Skeletal muscle tissue (tissue), 4 donors: ENCODE measurements around the gene CCDC158. TPM values are rescaled to one million over a fixed set of nuclear protein-coding genes. Genes with fewer than 3 reads are reported as not detected.
"Not testable (repeated sequence)": the region's sequence is repeated elsewhere in the genome, so short reads cannot be mapped to it uniquely, and the experiment has no call there.

Source experiments
- H3K27ac ChIP-seq: one replicate; pipeline ENCODE4 v1.7.0; 2013; ENCODE audit warnings: mild to moderate bottlenecking, low read depth, low read length, inconsistent platforms
- H3K27me3 ChIP-seq, 3 donors: one replicate each; pipeline ENCODE4 v1.7.0; 2013; ENCODE audit warnings: low read length in 3 of 3; ENCODE audit not compliant: control insufficient read depth in 3 of 3, insufficient read depth in 3 of 3
- H3K36me3 ChIP-seq, 3 donors: one replicate each; pipeline ENCODE4 v1.7.0; 2013; ENCODE audit warnings: low read length in 3 of 3; ENCODE audit not compliant: control insufficient read depth in 3 of 3, insufficient read depth in 3 of 3
- H3K4me1 ChIP-seq, 3 donors: one replicate each; pipeline ENCODE4 v1.7.0; 2013; ENCODE audit warnings: low read length in 3 of 3, mild to moderate bottlenecking in 3 of 3; ENCODE audit not compliant: control insufficient read depth in 3 of 3, insufficient read depth in 3 of 3
- H3K4me3 ChIP-seq, 3 donors: one replicate each; pipeline ENCODE4 v1.7.0; 2013; ENCODE audit warnings: low read length in 3 of 3
- H3K9ac ChIP-seq, 3 donors: one replicate each; pipeline ENCODE4 v1.7.0; 2013; ENCODE audit warnings: low read length in 3 of 3, mild to moderate bottlenecking in 3 of 3, moderate library complexity in 2 of 3, low read depth in 1 of 3
- H3K9me3 ChIP-seq, 3 donors: one replicate each; pipeline ENCODE4 v1.7.0; 2013; ENCODE audit warnings: low read length in 3 of 3; ENCODE audit not compliant: control insufficient read depth in 3 of 3
- total RNA-seq: library from RNA; depleted of rRNA; stranded (reverse); fragments of >200 nt; gene quantifications from one replicate; pipeline ENCODE4 v1.2.3, GENCODE V29; 2014
- donor health status: Osteomylitis.

CCDC158 gene
- total RNA-seq, 1 donor from 2014 or later, result 1.0 TPM

DNA sequence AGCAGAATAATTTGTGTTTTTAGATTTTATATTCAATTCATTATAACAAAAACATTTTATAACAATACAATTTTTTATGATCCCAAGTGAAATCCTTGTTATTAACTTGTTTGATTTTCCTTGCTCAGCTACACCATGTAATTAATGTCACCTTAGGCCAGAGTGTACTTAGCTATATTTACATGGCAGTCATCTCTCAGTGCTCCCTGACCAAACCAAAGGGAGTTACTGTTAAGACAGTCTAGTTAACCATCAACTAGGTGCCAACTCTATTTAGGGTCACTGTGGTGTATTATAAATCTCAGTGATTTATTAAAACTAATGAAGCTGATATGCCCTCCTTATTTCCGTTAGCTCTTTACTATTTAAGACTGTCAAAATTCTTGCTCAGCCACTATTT lies 44.4 kb downstream of the CCDC158 start:
- no peak overlapping the region for H3K9ac ChIP-seq
- no peak overlapping the region for H3K4me3 ChIP-seq
- H3K36me3 ChIP-seq, result no peaks in the 10 kb centered on the region
- H3K9me3 ChIP-seq, result no peaks in the 10 kb centered on the region
- peaks cover 0 to 3% (median 0%) of the 10 kb centered on the region in 3 donors for H3K4me1 ChIP-seq
- no peak overlapping the region for H3K27ac ChIP-seq
- no peaks in the 10 kb centered on the region for H3K27me3 ChIP-seq

DNA sequence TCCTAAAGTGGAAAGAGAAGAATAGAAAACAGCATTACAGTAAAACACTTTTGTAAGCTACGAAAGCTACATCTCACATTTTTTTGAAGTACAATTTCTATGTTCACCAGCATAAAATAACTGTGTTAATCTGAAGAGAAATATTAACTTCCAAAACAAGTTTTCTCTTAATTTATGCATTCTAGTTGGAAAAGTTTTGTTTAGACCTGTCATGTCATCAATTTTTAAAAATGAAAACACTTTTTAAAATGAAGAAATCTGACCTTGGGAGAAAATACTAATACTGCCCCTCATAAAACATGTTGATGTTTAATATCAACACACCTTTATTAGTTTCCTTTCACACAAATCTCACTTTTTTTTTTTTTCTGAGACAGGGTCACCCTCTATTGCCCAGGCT lies 45.2 kb downstream of the CCDC158 start:
- no peak overlapping the region for H3K4me3 ChIP-seq
- H3K27me3 ChIP-seq, result no peaks in the 10 kb centered on the region
- H3K36me3 ChIP-seq, result no peaks in the 10 kb centered on the region
- no peaks in the 10 kb centered on the region for H3K9me3 ChIP-seq
- no peak overlapping the region for H3K27ac ChIP-seq
- no peak overlapping the region for H3K9ac ChIP-seq
- H3K4me1 ChIP-seq, result peaks cover 0 to 3% (median 0%) of the 10 kb centered on the region in 3 donors

DNA sequence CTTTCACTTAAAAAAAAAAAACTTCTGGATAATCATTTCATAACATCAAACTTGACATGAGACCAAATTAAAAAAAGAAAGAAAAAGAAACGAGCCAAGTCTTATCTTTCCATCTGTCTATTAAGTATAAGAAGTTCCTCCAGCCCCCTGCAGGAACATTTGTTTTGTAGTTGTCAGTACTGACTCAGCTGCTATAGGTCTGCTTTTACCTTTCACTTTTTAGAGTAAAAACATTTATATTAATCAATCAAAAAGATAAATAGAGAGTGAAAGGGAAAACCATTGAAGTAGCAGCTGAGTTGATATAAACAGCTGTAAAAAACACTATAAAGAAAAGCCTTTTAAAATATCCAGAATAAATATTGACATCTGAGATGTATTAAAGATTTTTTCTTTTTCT lies 46.1 kb downstream of the CCDC158 start:
- Histone ChIP-seq H3K36me3 (no peaks in the 10 kb centered on the region), H3K27ac (no peak overlapping the region), H3K27me3 (no peaks in the 10 kb centered on the region), H3K9me3 (no peaks in the 10 kb centered on the region), H3K4me1 (peaks cover 0 to 3% (median 0%) of the 10 kb centered on the region in 3 donors), H3K4me3 (no peak overlapping the region), H3K9ac (no peak overlapping the region)

DNA sequence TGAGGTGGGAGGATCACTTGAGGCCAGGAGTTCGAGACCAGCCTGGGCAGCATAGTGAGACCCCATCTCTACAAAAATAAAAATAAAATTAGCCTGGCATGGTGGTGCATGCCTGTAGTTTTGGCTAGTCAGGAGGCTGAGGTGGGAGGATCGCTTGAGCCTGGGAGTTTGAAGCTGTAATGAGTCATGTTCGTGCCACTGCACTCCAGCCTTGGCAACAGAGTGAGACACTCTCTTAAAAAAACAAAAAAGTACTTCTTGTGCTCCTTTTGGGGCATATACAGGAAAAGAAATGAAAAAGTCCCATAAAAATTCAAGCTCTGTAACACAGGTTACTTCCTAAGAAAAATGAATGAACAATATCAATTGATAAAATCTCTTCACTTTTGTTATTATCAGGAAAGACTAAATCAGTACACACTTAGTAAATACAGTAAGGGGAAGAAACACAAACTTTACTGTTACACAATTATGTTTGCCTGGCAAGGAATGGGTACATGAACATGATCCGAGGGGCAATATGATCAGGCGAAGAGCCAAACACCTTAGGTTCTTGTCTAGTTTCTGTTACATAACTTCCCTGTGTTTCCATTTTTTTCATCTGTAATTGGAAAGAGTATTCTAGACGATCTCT lies 46.9 kb downstream of the CCDC158 start:
- Histone ChIP-seq H3K9ac (no peak overlapping the region), H3K9me3 (no peaks in the 10 kb centered on the region), H3K4me3 (no peak overlapping the region), H3K36me3 (no peaks in the 10 kb centered on the region), H3K27ac (no peak overlapping the region), H3K4me1 (peaks cover 0 to 3% (median 0%) of the 10 kb centered on the region in 3 donors), H3K27me3 (no peaks in the 10 kb centered on the region)

DNA sequence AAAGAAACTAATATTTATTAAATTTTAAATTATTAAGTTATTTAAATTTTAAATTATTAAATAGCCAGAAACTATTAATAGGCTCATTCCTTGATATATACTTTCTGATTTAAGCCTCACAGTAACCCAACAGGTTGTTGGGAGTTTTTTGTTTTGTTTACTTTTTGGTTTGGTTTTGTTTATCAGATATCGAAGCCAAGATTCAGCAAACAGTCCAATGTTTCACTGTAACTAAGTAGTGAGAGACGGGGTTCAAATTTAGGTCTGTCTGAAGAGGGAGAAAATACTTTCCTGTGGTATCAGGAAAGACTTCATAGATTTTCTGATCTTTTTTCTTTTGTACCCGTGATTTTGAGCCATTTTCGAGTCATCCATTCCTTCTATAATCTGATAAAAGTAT lies 54.2 kb downstream of the CCDC158 start:
- H3K9ac ChIP-seq, result no peak overlapping the region
- no peaks in the 10 kb centered on the region for H3K9me3 ChIP-seq
- H3K4me1 ChIP-seq, result no peaks in the 10 kb centered on the region
- H3K27me3 ChIP-seq, result no peaks in the 10 kb centered on the region
- H3K4me3 ChIP-seq, result no peak overlapping the region
- no peak overlapping the region for H3K27ac ChIP-seq
- no peaks in the 10 kb centered on the region for H3K36me3 ChIP-seq

DNA sequence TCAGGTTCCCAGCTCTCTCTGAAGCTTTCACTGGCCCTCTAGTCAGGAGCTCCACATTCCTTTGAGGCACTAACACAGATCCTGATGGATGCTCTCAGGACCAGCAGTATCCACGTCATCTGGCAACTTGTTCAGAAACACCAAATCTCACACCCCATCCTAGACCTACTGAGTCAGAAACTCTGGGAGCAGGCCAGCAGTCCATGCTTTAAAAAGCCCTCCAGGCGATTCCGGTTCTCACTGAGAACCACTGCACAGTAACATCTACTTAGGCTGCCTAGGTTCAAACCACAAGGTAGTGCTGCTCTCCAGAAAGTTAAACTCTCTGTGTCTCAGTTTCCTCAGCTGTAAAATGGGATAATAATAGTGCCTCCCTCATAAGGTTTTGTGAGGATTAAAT lies 55.3 kb downstream of the CCDC158 start:
- no peaks in the 10 kb centered on the region for H3K27me3 ChIP-seq
- H3K27ac ChIP-seq, result no peak overlapping the region
- H3K4me3 ChIP-seq, result no peak overlapping the region
- no peaks in the 10 kb centered on the region for H3K36me3 ChIP-seq
- H3K4me1 ChIP-seq, result no peaks in the 10 kb centered on the region
- no peak overlapping the region for H3K9ac ChIP-seq
- H3K9me3 ChIP-seq, result no peaks in the 10 kb centered on the region

DNA sequence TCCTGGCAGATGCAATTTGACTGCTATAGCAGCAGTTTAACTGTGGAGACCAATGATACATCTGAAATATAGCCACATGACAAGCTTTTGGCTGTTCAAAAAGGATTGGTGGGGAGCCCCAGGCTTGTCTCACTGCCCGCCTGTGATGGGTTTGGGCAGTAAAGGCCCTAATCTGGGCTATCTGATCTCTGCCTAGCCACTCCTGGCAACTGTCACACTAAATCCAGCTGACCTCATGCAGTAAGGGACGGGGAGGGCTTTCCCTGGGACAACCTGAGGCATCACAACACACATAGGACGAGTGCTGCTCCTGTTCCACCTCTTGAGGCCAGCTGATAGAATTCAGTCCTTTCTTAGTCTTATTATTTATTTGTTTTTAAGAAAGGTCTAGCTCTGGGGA lies 56.2 kb downstream of the CCDC158 start:
- Histone ChIP-seq H3K4me1 (no peaks in the 10 kb centered on the region), H3K27me3 (no peaks in the 10 kb centered on the region), H3K36me3 (no peaks in the 10 kb centered on the region), H3K4me3 (no peak overlapping the region), H3K27ac (no peak overlapping the region), H3K9me3 (no peaks in the 10 kb centered on the region), H3K9ac (no peak overlapping the region)

DNA sequence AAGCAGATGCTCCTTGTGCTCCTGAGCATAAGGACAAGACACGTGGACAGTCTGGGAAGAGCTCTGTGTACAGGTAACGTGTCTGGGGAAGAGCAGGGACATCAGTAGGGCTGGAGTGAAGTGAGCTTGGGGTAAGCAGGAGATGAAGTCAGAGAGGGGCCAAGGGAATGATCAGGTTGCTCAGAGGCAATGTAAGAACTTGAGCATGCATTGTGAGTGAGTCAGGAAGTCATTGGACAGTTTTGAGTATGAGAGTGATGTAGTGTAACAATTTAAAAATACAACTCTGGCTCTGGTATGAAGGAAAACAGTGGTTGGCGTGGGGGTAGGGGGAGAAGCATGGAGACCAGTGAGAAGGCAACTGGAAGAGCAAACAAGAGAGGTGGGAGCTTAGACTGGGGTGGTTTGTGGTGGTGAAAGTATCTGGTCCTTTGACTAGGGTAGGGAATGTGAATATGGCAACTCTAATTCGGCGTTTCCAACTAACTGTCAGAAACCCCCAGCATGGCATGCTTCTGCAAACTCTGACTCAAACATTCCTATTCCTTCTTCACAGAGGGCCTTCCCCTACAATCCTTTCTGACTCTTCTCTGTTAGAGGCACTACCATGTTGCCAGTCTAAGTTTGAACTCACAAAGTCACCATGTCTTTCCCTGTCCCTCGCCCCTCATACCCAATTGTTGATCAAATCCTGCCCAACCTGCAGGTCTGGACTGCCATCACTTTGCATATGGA lies 57.2 kb downstream of the CCDC158 start:
- H3K27me3 ChIP-seq, result no peaks in the 10 kb centered on the region
- no peak overlapping the region for H3K9ac ChIP-seq
- H3K36me3 ChIP-seq, result no peaks in the 10 kb centered on the region
- H3K4me1 ChIP-seq, result no peaks in the 10 kb centered on the region
- no peak overlapping the region for H3K27ac ChIP-seq
- no peak overlapping the region for H3K4me3 ChIP-seq
- no peaks in the 10 kb centered on the region for H3K9me3 ChIP-seq

DNA sequence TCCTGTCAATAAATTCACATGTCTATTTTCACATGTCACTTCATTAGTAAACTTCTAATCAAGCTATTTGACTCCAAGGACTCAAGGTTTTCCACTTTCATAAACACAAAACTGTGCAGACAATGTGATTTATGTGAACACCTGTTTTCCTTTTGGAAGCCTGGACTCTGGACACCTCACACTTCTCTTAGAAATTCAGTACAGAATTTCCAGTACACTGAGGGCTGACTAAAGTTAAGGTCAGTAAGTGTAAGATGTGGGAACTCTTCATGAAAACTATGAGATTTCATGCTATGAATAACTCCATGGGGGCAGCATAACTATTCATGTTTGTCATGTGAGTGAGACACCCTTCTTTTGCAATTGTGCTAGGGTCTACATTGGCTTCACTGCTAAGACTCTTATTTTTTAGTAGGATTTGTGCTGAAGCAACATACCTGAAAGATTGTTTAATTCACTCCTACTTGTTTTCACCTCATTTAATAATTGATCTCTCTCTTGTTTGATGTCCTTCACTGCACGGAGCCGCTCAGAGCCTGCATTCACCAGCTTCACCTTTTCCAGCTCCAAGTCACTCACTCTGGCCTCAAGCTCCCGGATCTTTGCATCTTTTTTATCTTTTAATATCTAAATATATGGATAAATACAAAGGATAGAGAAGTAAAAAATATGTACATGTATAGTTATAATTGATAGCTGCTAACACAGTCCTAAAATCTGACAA lies 59.1 kb downstream of the CCDC158 start:
- no peak overlapping the region for H3K27ac ChIP-seq
- H3K4me1 ChIP-seq, result no peaks in the 10 kb centered on the region
- no peak overlapping the region for H3K4me3 ChIP-seq
- H3K36me3 ChIP-seq, result no peaks in the 10 kb centered on the region
- H3K9ac ChIP-seq, result no peak overlapping the region
- no peaks in the 10 kb centered on the region for H3K9me3 ChIP-seq
- no peaks in the 10 kb centered on the region for H3K27me3 ChIP-seq

DNA sequence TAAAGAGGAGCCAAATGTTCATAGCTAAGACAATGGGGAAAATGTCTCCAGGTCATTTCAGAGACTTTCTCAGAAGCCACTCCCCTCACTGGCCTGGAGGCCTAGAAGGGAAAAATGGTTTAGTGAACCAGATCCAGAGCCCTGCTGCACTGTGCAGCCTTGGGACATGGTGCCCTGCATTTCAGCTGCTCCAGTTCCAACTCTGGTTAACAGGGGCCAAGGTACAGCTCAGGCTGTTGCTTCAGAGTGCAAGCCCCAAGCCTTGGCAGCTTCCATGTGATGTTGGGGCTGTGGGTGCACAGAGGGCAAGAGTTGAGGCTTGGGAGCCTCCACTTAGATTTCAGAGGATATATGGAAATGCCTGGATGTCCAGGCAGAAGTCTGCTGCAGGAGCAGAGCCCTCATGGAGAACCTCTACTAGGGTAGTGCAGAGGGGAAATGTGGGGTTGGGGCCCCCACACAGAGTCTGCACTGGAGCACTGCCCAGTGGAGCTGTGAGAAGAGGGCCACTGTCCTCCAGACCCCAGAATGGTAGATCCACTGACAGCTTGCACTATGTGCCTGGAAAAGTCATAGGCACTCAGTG lies 61.0 kb downstream of the CCDC158 start:
- H3K27ac ChIP-seq, H3K36me3 ChIP-seq, H3K4me3 ChIP-seq, H3K9me3 ChIP-seq, H3K4me1 ChIP-seq, H3K27me3 ChIP-seq, H3K9ac ChIP-seq: not testable (repeated sequence)
